Measurements from ENCODE around the gene PPM1M. TPM values are rescaled to one million over a fixed set of nuclear protein-coding genes. Genes with fewer than 3 reads are reported as not detected.
"Not testable (repeated sequence)": the region's sequence is repeated elsewhere in the genome, so short reads cannot be mapped to it uniquely, and the experiment has no call there.

PPM1M gene
- polyA plus RNA-seq, 1 donor: 16.6 TPM

- no peak for DNase-seq
Measured at GRCh38 chr3:52246728-52247408, 1.3 kb downstream of the PPM1M start.

GRCh38 chr3:52247409-52248164 lies 2.0 kb downstream of the PPM1M start:
- DNase-seq: no peak

- no peak for DNase-seq
Measured at GRCh38 chr3:52248165-52248541, 2.6 kb downstream of the PPM1M start.

GRCh38 chr3:52248816-52249547 lies 3.4 kb downstream of the PPM1M start:
- no peak for DNase-seq

GRCh38 chr3:52249683-52250082 lies 4.1 kb downstream of the PPM1M start:
- DNase-seq: no peak

GRCh38 chr3:52250122-52250521 lies 4.6 kb downstream of the PPM1M start:
- DNase-seq: no peak

- no peak for DNase-seq
Measured at GRCh38 chr3:52253314-52254304, 8.1 kb downstream of the PPM1M start.

GRCh38 chr3:52254608-52255007 lies 9.0 kb downstream of the PPM1M start:
- DNase-seq: no peak

- DNase-seq: no peak
Measured at GRCh38 chr3:52256159-52256558, 10.6 kb downstream of the PPM1M start.

- DNase-seq: no peak
Measured at GRCh38 chr3:52256622-52257021, 11.1 kb downstream of the PPM1M start.

GRCh38 chr3:52257911-52258310 lies 12.4 kb downstream of the PPM1M start:
- DNase-seq: no peak

- DNase-seq: no peak
Measured at GRCh38 chr3:52259035-52259434, 13.5 kb downstream of the PPM1M start.

GRCh38 chr3:52259448-52259847 lies 13.9 kb downstream of the PPM1M start:
- DNase-seq: no peak

- DNase-seq: no peak
Measured at GRCh38 chr3:52262447-52262846, 16.9 kb downstream of the PPM1M start.

- DNase-seq: no peak
Measured at GRCh38 chr3:52265387-52265786, 19.8 kb downstream of the PPM1M start.

GRCh38 chr3:52268036-52268435 lies 22.5 kb downstream of the PPM1M start:
- DNase-seq: no peak

- DNase-seq: no peak
Measured at GRCh38 chr3:52269776-52270175, 24.2 kb downstream of the PPM1M start.

GRCh38 chr3:52270252-52270754 lies 24.7 kb downstream of the PPM1M start:
- DNase-seq: no peak

GRCh38 chr3:52272172-52272571 lies 26.6 kb downstream of the PPM1M start:
- DNase-seq: not testable (repeated sequence)

- DNase-seq: no peak
Measured at GRCh38 chr3:52272831-52273230, 27.3 kb downstream of the PPM1M start.

- DNase-seq: not testable (repeated sequence)
Measured at GRCh38 chr3:52274781-52275180, 29.2 kb downstream of the PPM1M start.

Data from left kidney (tissue), 2 donors.